A549 (cell line): ENCODE measurements around the gene ZNF483.

Source experiments
- FOXS1 ChIP-seq: fragments of 250-450 bp; sonication (Bioruptor Pico); IDR thresholded peaks from 2 replicates; pipeline ENCODE4 v1.5.0; 2020; ENCODE audit warnings: mild to moderate bottlenecking, moderate library complexity
- MAFK ChIP-seq: fragments of 450-650 bp; IDR thresholded peaks from 2 replicates; pipeline ENCODE4 v1.6.1; 2014; ENCODE audit not compliant: partially characterized antibody
- PBX3 ChIP-seq: IDR thresholded peaks from 2 replicates; pipeline ENCODE4 v1.6.1; 2012
- POLR2A ChIP-seq: IDR thresholded peaks from 2 replicates; pipeline ENCODE4 v1.6.1; 2012; ENCODE audit warnings: mild to moderate bottlenecking, low read length
- REST ChIP-seq: fragments of 200-600 bp; sonication (generic); IDR thresholded peaks from 2 replicates; pipeline ENCODE4 v1.6.1; 2016; ENCODE audit warnings: antibody characterized with exemption, mild to moderate bottlenecking, moderate library complexity
- USF2 ChIP-seq: fragments of 450-650 bp; IDR thresholded peaks from 2 replicates; pipeline ENCODE4 v1.6.1; 2014; ENCODE audit warnings: antibody characterized with exemption
- ZC3H11A ChIP-seq: fragments of 450-650 bp; IDR thresholded peaks from 2 replicates; pipeline ENCODE4 v1.6.1; 2014; ENCODE audit warnings: antibody characterized with exemption, mild to moderate bottlenecking
- TF ChIP-seq, protein P1 (sequence below): fragments of >200 bp; sonication (Bioruptor Twin); formaldehyde crosslinking; IDR thresholded peaks from 3 replicates; pipeline ENCODE4 v1.5.1; 2016
- TF ChIP-seq, protein P2 (sequence below): fragments of 150-350 bp; IDR thresholded peaks from 2 replicates; pipeline ENCODE4 v1.6.1; 2014; ENCODE audit warnings: low read depth, mild to moderate bottlenecking, low read length

- no peak for TF ChIP-seq FOXS1
- TF ChIP-seq, protein P1, sequence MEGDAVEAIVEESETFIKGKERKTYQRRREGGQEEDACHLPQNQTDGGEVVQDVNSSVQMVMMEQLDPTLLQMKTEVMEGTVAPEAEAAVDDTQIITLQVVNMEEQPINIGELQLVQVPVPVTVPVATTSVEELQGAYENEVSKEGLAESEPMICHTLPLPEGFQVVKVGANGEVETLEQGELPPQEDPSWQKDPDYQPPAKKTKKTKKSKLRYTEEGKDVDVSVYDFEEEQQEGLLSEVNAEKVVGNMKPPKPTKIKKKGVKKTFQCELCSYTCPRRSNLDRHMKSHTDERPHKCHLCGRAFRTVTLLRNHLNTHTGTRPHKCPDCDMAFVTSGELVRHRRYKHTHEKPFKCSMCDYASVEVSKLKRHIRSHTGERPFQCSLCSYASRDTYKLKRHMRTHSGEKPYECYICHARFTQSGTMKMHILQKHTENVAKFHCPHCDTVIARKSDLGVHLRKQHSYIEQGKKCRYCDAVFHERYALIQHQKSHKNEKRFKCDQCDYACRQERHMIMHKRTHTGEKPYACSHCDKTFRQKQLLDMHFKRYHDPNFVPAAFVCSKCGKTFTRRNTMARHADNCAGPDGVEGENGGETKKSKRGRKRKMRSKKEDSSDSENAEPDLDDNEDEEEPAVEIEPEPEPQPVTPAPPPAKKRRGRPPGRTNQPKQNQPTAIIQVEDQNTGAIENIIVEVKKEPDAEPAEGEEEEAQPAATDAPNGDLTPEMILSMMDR, result no peak
- TF ChIP-seq PBX3, result no peak
- TF ChIP-seq, protein P2, sequence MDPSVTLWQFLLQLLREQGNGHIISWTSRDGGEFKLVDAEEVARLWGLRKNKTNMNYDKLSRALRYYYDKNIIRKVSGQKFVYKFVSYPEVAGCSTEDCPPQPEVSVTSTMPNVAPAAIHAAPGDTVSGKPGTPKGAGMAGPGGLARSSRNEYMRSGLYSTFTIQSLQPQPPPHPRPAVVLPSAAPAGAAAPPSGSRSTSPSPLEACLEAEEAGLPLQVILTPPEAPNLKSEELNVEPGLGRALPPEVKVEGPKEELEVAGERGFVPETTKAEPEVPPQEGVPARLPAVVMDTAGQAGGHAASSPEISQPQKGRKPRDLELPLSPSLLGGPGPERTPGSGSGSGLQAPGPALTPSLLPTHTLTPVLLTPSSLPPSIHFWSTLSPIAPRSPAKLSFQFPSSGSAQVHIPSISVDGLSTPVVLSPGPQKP, result no peak
- no peak for TF ChIP-seq POLR2A
- no peak for TF ChIP-seq REST
- no peak for TF ChIP-seq ZC3H11A
- TF ChIP-seq USF2, result no peak
- no peak for TF ChIP-seq MAFK
Observed at GRCh38 chr9:111599955-111600343, 75.0 kb downstream of the ZNF483 start.
